Astrocyte (in vitro differentiated cells and primary cell): Measurements from ENCODE around the gene SEPSECS. TPM values are rescaled to one million over a fixed set of nuclear protein-coding genes. Genes with fewer than 3 reads are reported as not detected.
A peak's percentile ranks its signal among the peaks of the same experiment; 100 is the strongest.

Experiments
- DNase-seq: peaks from one replicate; pipeline ENCODE4 v3.0.0-alpha.2; 2010; ENCODE audit warnings: low read depth
- FAIRE-seq: peaks from 2 replicates; lab custom pipeline; 2011; peaks lifted over from hg19 to GRCh38; lab: Jason Lieb, UNC
- H2AFZ ChIP-seq: 2 replicates; pipeline ENCODE4 v1.6.0; 2012; ENCODE audit warnings: low read depth, low read length, inconsistent platforms
- H3K27ac ChIP-seq: 2 replicates; pipeline ENCODE4 v1.5.1; 2011; ENCODE audit warnings: low read depth, low read length, inconsistent platforms
- H3K27me3 ChIP-seq: 2 replicates; pipeline ENCODE4 v1.6.0; 2011; ENCODE audit warnings: low read length, inconsistent platforms; ENCODE audit not compliant: insufficient read depth
- H3K36me3 ChIP-seq: 2 replicates; pipeline ENCODE4 v1.5.1; 2011; ENCODE audit warnings: low read length, inconsistent platforms; ENCODE audit not compliant: insufficient read depth
- H3K4me1 ChIP-seq: 2 replicates; pipeline ENCODE4 v1.5.1; 2011; ENCODE audit warnings: low read length, inconsistent platforms; ENCODE audit not compliant: insufficient read depth
- H3K4me2 ChIP-seq: 2 replicates; pipeline ENCODE4 v1.6.0; 2012; ENCODE audit warnings: low read length, inconsistent platforms
- H3K4me3 ChIP-seq: 2 replicates; pipeline ENCODE4 v1.5.1; 2011; ENCODE audit warnings: low read depth, mild to moderate bottlenecking, low read length, inconsistent platforms; ENCODE audit not compliant: insufficient read depth
- H3K79me2 ChIP-seq: 2 replicates; pipeline ENCODE4 v1.6.0; 2012; ENCODE audit warnings: mild to moderate bottlenecking, low read length, inconsistent platforms; ENCODE audit not compliant: insufficient read depth
- H3K9ac ChIP-seq: 2 replicates; pipeline ENCODE4 v1.6.0; 2012; ENCODE audit warnings: mild to moderate bottlenecking, low read length, inconsistent platforms
- H3K9me3 ChIP-seq: 2 replicates; pipeline ENCODE4 v1.5.1; 2012; ENCODE audit warnings: low read depth, mild to moderate bottlenecking, low read length, inconsistent platforms; ENCODE audit not compliant: insufficient read depth
- H4K20me1 ChIP-seq: 2 replicates; pipeline ENCODE4 v1.6.0; 2012; ENCODE audit warnings: low read length, inconsistent platforms; ENCODE audit not compliant: insufficient read depth
- H3K27ac Mint-ChIP-seq: one replicate; pipeline ENCODE4 v1.8.0; 2021; ENCODE audit warnings: mild to moderate bottlenecking, mixed read lengths; ENCODE audit not compliant: unreplicated experiment
- H3K27me3 Mint-ChIP-seq: one replicate; pipeline ENCODE4 v1.8.0; 2021; ENCODE audit warnings: low read depth, mixed read lengths; ENCODE audit not compliant: unreplicated experiment
- H3K36me3 Mint-ChIP-seq: one replicate; pipeline ENCODE4 v1.8.0; 2021; ENCODE audit warnings: low read depth, mixed read lengths; ENCODE audit not compliant: unreplicated experiment
- H3K4me1 Mint-ChIP-seq: one replicate; pipeline ENCODE4 v1.8.0; 2021; ENCODE audit warnings: low read depth, mixed read lengths; ENCODE audit not compliant: unreplicated experiment
- H3K4me3 Mint-ChIP-seq: one replicate; pipeline ENCODE4 v1.8.0; 2021; ENCODE audit warnings: mild to moderate bottlenecking, moderate library complexity, mixed read lengths; ENCODE audit not compliant: unreplicated experiment
- H3K9me3 Mint-ChIP-seq: one replicate; pipeline ENCODE4 v1.8.0; 2021; ENCODE audit warnings: mild to moderate bottlenecking, mixed read lengths; ENCODE audit not compliant: unreplicated experiment
- EZH2 ChIP-seq: IDR thresholded peaks from 2 replicates; pipeline ENCODE4 v1.6.1; 2012; ENCODE audit warnings: mild to moderate bottlenecking, low read length, inconsistent platforms; ENCODE audit not compliant: insufficient read depth
- total RNA-seq: library from RNA; stranded (reverse); gene quantifications from 2 replicates; pipeline ENCODE4 v1.2.1, GENCODE V29; 2021
- TF ChIP-seq, protein P1 (sequence below): IDR thresholded peaks from 2 replicates; pipeline ENCODE4 v1.5.1; 2011; ENCODE audit warnings: low read depth, mild to moderate bottlenecking, inconsistent platforms, low read length, moderate library complexity; ENCODE audit not compliant: insufficient read depth

The SEPSECS gene
- total RNA-seq, 1 donor from 2014 or later: 4.2 TPM

DNA sequence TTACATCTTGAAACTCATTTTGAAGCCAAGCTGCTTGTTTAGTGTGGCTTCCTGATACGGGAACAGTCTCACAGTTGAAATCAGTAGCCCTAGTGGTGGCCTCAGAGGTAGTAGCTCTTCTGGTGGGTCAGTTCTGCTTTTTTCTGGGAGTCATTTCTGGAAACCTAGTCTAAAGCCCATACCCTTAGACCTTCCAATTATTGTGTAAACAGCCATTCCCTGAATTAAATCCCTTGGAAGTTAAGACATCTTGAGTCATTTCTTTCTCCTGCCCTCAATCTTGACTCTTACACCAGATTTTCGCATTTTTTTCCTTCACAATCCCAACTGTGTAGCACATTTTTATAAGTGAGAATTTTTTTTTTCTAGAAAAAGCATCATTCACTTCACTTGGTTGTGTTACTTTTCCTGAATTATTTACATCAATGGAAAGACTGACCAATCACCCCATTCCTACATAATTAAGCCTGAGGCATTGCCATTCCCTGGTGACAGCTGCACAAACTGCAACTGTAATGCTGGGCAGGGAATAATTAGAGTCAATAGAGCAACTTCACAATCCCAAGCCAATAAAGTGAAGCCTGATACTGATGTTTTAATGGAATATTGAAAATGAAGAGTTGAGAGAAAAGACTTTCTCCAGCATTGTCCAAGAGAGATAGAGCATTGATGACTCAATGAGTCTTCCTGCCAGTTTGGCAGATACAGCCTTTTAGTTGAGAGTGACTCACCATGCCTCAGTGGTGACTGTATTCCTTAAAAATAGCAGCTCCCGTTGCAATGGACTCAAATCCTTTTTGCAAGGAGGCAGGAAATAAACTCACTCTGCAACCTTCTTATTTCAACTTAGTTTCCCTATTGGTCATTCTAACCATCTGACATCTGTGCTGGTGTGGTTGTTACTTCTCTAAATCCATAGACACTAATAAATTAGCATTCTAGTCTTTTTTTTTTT lies 13.0 kb upstream of the SEPSECS start:
- H3K79me2 ChIP-seq: no peaks in the 10 kb centered on the region
- no peaks in the 10 kb centered on the region for H3K9me3 Mint-ChIP-seq
- H3K4me2 ChIP-seq: peak overlapping the region; percentile 82
- DNase-seq (peak; percentile 99), FAIRE-seq (peak; percentile 100)
- no peak overlapping the region for H3K4me3 Mint-ChIP-seq
- no peak overlapping the region for H3K9ac ChIP-seq
- peak overlapping the region; percentile 89 for H3K27ac Mint-ChIP-seq
- no peaks in the 10 kb centered on the region for H3K27me3 ChIP-seq
- H3K36me3 ChIP-seq: no peaks in the 10 kb centered on the region
- H3K36me3 Mint-ChIP-seq: no peaks in the 10 kb centered on the region
- peaks cover 29% of the 10 kb centered on the region for H3K4me1 Mint-ChIP-seq
- H3K27ac ChIP-seq: peak overlapping the region; percentile 64
- no peak overlapping the region for H2AFZ ChIP-seq
- H3K9me3 ChIP-seq: no peaks in the 10 kb centered on the region
- no peaks in the 10 kb centered on the region for H3K27me3 Mint-ChIP-seq
- peaks cover 24% of the 10 kb centered on the region for H3K4me1 ChIP-seq
- peak overlapping the region; percentile 34 for H3K4me3 ChIP-seq
- no peaks in the 10 kb centered on the region for H4K20me1 ChIP-seq
- TF ChIP-seq EZH2: no peak
- TF ChIP-seq, protein P1, sequence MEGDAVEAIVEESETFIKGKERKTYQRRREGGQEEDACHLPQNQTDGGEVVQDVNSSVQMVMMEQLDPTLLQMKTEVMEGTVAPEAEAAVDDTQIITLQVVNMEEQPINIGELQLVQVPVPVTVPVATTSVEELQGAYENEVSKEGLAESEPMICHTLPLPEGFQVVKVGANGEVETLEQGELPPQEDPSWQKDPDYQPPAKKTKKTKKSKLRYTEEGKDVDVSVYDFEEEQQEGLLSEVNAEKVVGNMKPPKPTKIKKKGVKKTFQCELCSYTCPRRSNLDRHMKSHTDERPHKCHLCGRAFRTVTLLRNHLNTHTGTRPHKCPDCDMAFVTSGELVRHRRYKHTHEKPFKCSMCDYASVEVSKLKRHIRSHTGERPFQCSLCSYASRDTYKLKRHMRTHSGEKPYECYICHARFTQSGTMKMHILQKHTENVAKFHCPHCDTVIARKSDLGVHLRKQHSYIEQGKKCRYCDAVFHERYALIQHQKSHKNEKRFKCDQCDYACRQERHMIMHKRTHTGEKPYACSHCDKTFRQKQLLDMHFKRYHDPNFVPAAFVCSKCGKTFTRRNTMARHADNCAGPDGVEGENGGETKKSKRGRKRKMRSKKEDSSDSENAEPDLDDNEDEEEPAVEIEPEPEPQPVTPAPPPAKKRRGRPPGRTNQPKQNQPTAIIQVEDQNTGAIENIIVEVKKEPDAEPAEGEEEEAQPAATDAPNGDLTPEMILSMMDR: peak; percentile 5

DNA sequence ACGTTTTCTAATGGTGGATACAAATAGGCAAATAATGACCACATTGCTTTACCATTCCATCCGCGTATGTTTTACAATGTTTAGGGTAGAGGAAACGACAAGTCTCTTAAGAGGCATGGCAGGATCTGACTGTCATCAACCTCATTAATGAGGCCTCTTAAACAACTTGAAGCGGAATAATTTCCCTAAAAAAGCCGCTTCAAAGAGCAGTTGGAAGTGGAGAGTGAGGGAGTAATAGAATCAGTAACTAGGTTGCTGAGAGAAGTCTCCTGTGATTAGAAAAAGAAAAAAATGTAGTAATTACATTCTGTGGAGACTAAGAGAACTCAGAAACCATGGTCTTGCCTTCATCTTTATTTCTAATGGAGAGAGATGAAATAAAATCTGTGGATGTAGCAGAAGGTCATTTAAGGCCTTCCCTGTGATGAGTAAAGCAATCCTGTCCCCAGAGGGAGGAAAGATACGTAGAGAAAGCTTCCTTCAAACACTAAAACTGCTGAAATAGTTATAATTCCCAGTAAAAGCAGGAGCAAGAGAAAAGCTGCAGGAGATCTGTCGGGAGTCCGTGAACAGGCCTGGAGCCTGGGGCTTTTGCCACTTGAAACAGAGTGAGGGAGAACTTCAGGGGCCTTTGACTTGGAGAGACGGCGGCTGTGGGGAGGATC lies 11.1 kb upstream of the SEPSECS start:
- Mint-ChIP-seq H3K4me1 (peaks cover 27% of the 10 kb centered on the region), H3K4me3 (no peak overlapping the region), H3K27ac (no peak overlapping the region)

More for the DNA sequence above, 11.1 kb upstream of the SEPSECS start:
- H4K20me1 ChIP-seq: no peaks in the 10 kb centered on the region
- H3K36me3 Mint-ChIP-seq: peaks cover 3% of the 10 kb centered on the region
- H3K9ac ChIP-seq: no peak overlapping the region
- H3K4me2 ChIP-seq: no peak overlapping the region
- H3K9me3 ChIP-seq: no peaks in the 10 kb centered on the region
- H3K27me3 Mint-ChIP-seq: no peaks in the 10 kb centered on the region
- no peak overlapping the region for H2AFZ ChIP-seq
- H3K4me3 ChIP-seq: no peak overlapping the region
- TF ChIP-seq, protein P1: no peak
- no peak for TF ChIP-seq EZH2
- DNase-seq: no peak
- peaks cover 24% of the 10 kb centered on the region for H3K4me1 ChIP-seq
- no peaks in the 10 kb centered on the region for H3K36me3 ChIP-seq
- no peaks in the 10 kb centered on the region for H3K9me3 Mint-ChIP-seq
- H3K79me2 ChIP-seq: no peaks in the 10 kb centered on the region
- H3K27ac ChIP-seq: no peak overlapping the region
- no peaks in the 10 kb centered on the region for H3K27me3 ChIP-seq
- FAIRE-seq: no peak
